Measurements from ENCODE around the gene RUNX1.

Gene RUNX1

GRCh38 chr21:34881839-34882371 is 167.2 kb downstream of the RUNX1 start:
- no peak for DNase-seq (ENCODE audit: low read depth)
- no peak for TF ChIP-seq CTCF (IDR thresholded peaks at IDR 0.05; ENCODE audit: control insufficient read depth, insufficient read depth, low read depth, low read length, missing control alignments)
- H3K4me3 ChIP-seq (ENCODE audit: control insufficient read depth, low read depth, low read length): peak overlapping the region; percentile 0; the same call in 1 of the 2 replicates

GRCh38 chr21:34881421-34881820 is 167.7 kb downstream of the RUNX1 start:
- H3K4me3 ChIP-seq (ENCODE audit: control insufficient read depth, low read depth, low read length): peak overlapping the region; percentile 15; the same call in 1 of the 2 replicates
- no peak for DNase-seq (ENCODE audit: low read depth)
- no peak for TF ChIP-seq CTCF (IDR thresholded peaks at IDR 0.05; ENCODE audit: control insufficient read depth, insufficient read depth, low read depth, low read length, missing control alignments)

- H3K4me3 ChIP-seq (ENCODE audit: control insufficient read depth, low read depth, low read length): peak overlapping the region; percentile 1; the same call in 1 of the 2 replicates
- DNase-seq (ENCODE audit: low read depth): no peak
These were observed 168.7 kb downstream of the RUNX1 start for GRCh38 chr21:34880401-34880800.

GRCh38 chr21:34878940-34879339 is 170.2 kb downstream of the RUNX1 start:
- no peak for TF ChIP-seq CTCF (IDR thresholded peaks at IDR 0.05; ENCODE audit: control insufficient read depth, insufficient read depth, low read depth, low read length, missing control alignments)
- DNase-seq (ENCODE audit: low read depth): no peak
- no peak overlapping the region for H3K4me3 ChIP-seq (ENCODE audit: control insufficient read depth, low read depth, low read length)

More at GRCh38 chr21:34880401-34880800, 168.7 kb downstream of the RUNX1 start:
- no peak for TF ChIP-seq CTCF (IDR thresholded peaks at IDR 0.05; ENCODE audit: control insufficient read depth, insufficient read depth, low read depth, low read length, missing control alignments)

- no peak overlapping the region for H3K4me3 ChIP-seq (ENCODE audit: control insufficient read depth, low read depth, low read length)
- DNase-seq (ENCODE audit: low read depth): no peak
- TF ChIP-seq CTCF (IDR thresholded peaks at IDR 0.05; ENCODE audit: control insufficient read depth, insufficient read depth, low read depth, low read length, missing control alignments): no peak
These were observed 170.6 kb downstream of the RUNX1 start for GRCh38 chr21:34878501-34878900.

GRCh38 chr21:34877485-34878128 is 171.5 kb downstream of the RUNX1 start:
- no peak overlapping the region for H3K4me3 ChIP-seq (ENCODE audit: control insufficient read depth, low read depth, low read length)
- DNase-seq (ENCODE audit: low read depth): no peak
- TF ChIP-seq CTCF (IDR thresholded peaks at IDR 0.05; ENCODE audit: control insufficient read depth, insufficient read depth, low read depth, low read length, missing control alignments): no peak

Data from AG09309 (cell line).